ENCODE measurements around the gene CFAP299.

Gene CFAP299

DNA sequence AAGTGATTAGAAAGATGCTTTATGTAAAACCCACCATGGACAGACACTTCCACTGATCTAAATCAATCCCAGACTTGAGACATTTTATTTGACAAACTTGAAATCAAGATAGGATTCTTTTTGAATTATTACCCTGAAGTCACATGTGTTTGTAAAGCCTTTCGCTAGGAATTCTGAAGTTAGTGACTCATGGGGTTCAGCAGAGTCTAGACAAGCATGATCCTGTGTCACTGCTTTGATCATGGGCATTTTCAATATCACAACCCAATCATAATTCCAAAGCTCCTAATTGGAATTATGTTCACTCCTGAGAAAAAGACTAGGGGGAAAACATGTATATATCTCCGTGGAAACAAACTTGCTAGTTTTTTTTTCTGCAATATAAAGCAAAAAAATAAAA, 627.5 kb downstream of the CFAP299 start:
- no peaks in the 10 kb centered on the region for H3K4me1 ChIP-seq (ENCODE audit: control insufficient read depth, insufficient read depth, low read length)
- no peak overlapping the region for H3K9ac ChIP-seq (ENCODE audit: low read depth, low read length)
- no peaks in the 10 kb centered on the region for H3K27me3 ChIP-seq (ENCODE audit: control insufficient read depth, insufficient read depth, low read length)
- no peaks in the 10 kb centered on the region for H3K36me3 ChIP-seq (ENCODE audit: insufficient read depth, low read length)
- H3K4me2 ChIP-seq (ENCODE audit: low read length): no peak overlapping the region
- no peaks in the 10 kb centered on the region for H3K9me3 ChIP-seq (replicated peaks; ENCODE audit: low read length)
- H3K4me3 ChIP-seq (ENCODE audit: low read length): no peak overlapping the region

DNA sequence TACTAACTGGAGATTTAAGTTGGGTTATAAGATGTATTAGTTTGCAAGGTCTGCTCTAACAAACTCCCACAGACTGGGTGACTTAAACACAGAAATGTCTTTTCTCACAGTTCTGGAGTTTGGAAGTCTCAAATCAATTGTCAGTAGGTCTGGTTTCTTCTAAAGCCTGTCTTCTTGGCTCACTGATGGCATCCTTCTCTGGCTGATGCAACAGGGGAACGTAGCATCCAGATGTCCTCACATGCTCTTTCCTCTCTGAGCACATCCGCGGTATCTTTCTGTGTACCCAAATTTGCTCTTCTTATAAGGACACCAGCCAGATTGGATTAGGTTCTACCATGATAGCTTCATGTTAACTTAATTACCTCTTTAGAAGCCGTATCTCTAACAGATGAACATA, 631.8 kb downstream of the CFAP299 start:
- no peak overlapping the region for H3K9ac ChIP-seq (ENCODE audit: low read depth, low read length)
- H3K4me2 ChIP-seq (ENCODE audit: low read length): no peak overlapping the region
- no peaks in the 10 kb centered on the region for H3K9me3 ChIP-seq (replicated peaks; ENCODE audit: low read length)
- H3K36me3 ChIP-seq (ENCODE audit: insufficient read depth, low read length): no peaks in the 10 kb centered on the region
- no peak overlapping the region for H3K4me3 ChIP-seq (ENCODE audit: low read length)
- no peaks in the 10 kb centered on the region for H3K4me1 ChIP-seq (ENCODE audit: control insufficient read depth, insufficient read depth, low read length)
- H3K27me3 ChIP-seq (ENCODE audit: control insufficient read depth, insufficient read depth, low read length): peaks cover 2% of the 10 kb centered on the region

DNA sequence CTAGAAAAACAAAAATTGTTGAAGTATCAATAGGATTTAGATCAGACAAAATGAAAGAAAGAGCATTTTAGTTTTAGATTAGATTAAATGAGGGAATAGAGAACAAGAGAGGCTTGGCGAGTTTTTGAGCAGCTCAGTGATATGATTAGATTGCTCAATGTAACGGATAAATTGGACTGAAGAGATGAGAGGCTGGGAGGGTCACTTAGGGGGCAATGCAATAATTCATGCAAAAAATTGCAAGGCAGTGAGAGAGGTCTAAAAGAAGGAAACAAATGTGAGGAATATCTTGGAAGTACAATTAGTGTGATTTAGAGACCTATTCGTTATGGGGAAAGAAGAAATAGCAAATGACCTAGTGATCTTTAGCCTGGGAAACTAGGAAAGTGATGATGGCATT, 644.7 kb downstream of the CFAP299 start:
- Histone ChIP-seq H3K36me3 (ENCODE audit: insufficient read depth, low read length) (no peaks in the 10 kb centered on the region), H3K4me1 (ENCODE audit: control insufficient read depth, insufficient read depth, low read length) (no peaks in the 10 kb centered on the region), H3K27me3 (ENCODE audit: control insufficient read depth, insufficient read depth, low read length) (peaks cover 17% of the 10 kb centered on the region), H3K9me3 (replicated peaks; ENCODE audit: low read length) (no peaks in the 10 kb centered on the region), H3K9ac (ENCODE audit: low read depth, low read length) (no peak overlapping the region), H3K4me3 (ENCODE audit: low read length) (no peak overlapping the region), H3K4me2 (ENCODE audit: low read length) (no peak overlapping the region)

DNA sequence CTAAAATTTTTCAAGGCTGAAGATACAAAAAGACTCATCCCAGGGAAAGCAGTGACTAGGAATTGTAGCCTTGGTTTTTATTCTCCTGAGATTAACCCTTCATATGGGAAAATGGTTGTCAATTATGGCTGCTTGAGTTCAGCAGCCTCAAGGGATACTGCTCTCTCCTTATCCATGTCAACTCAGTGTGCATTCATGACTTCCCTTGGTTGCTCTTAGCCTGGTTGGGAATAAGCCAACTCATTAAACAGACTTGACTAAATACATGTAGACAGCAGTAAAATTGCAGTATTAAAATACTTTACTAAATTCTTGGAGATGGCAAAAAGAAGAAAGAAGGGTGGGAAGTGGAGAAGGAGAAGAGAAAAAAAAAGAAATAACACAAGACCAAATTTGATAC, 650.5 kb downstream of the CFAP299 start:
- Histone ChIP-seq H3K4me2 (ENCODE audit: low read length) (no peak overlapping the region), H3K27me3 (ENCODE audit: control insufficient read depth, insufficient read depth, low read length) (peaks cover 14% of the 10 kb centered on the region), H3K4me1 (ENCODE audit: control insufficient read depth, insufficient read depth, low read length) (no peaks in the 10 kb centered on the region), H3K4me3 (ENCODE audit: low read length) (no peak overlapping the region), H3K9ac (ENCODE audit: low read depth, low read length) (no peak overlapping the region), H3K9me3 (replicated peaks; ENCODE audit: low read length) (no peaks in the 10 kb centered on the region), H3K36me3 (ENCODE audit: insufficient read depth, low read length) (no peaks in the 10 kb centered on the region)

DNA sequence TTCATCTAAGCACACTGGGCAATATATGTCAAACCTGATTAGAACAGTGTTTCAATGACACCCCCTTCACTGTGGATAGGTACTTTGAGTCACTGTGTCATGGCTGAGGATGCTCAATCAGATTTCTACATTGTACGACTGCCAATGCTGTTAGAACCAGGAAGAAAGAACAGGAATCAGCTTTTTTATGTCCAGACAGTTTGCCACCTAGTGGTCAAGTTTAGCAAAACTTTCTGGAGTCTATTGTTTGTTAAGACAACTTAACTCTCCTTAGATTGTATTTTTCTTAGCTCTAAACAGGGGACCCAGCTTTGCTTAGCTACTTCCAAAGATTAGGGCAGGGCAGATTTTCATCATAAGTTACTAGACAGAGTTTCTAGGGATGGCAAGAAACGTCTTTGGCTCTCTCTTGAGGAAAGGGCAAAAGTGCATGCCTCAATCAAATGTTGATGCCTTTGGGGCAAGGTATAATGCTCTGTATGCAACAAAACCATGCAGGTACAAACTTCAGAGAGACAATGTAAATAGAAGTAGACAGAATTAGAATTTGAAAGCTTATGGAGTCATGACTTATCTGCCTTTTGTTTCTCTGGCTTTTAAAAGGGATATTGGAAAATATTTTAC, 654.5 kb downstream of the CFAP299 start:
- Histone ChIP-seq H3K4me2 (ENCODE audit: low read length) (no peak overlapping the region), H3K4me3 (ENCODE audit: low read length) (no peak overlapping the region), H3K9me3 (replicated peaks; ENCODE audit: low read length) (no peaks in the 10 kb centered on the region), H3K27me3 (ENCODE audit: control insufficient read depth, insufficient read depth, low read length) (peaks cover 18% of the 10 kb centered on the region), H3K9ac (ENCODE audit: low read depth, low read length) (no peak overlapping the region), H3K36me3 (ENCODE audit: insufficient read depth, low read length) (no peaks in the 10 kb centered on the region), H3K4me1 (ENCODE audit: control insufficient read depth, insufficient read depth, low read length) (no peaks in the 10 kb centered on the region)

- no peaks in the 10 kb centered on the region for H3K4me1 ChIP-seq (ENCODE audit: control insufficient read depth, insufficient read depth, low read length)
- no peak overlapping the region for H3K4me3 ChIP-seq (ENCODE audit: low read length)
- H3K27me3 ChIP-seq (ENCODE audit: control insufficient read depth, insufficient read depth, low read length): peaks cover 18% of the 10 kb centered on the region
- H3K4me2 ChIP-seq (ENCODE audit: low read length): no peak overlapping the region
- no peak overlapping the region for H3K9ac ChIP-seq (ENCODE audit: low read depth, low read length)
- no peaks in the 10 kb centered on the region for H3K9me3 ChIP-seq (replicated peaks; ENCODE audit: low read length)
- no peaks in the 10 kb centered on the region for H3K36me3 ChIP-seq (ENCODE audit: insufficient read depth, low read length)
Measured at GRCh38 chr4:80990851-80991250, 655.3 kb downstream of the CFAP299 start.

- Histone ChIP-seq H3K9ac (ENCODE audit: low read depth, low read length) (no peak overlapping the region), H3K4me1 (ENCODE audit: control insufficient read depth, insufficient read depth, low read length) (no peaks in the 10 kb centered on the region), H3K4me2 (ENCODE audit: low read length) (no peak overlapping the region), H3K4me3 (ENCODE audit: low read length) (no peak overlapping the region), H3K27me3 (ENCODE audit: control insufficient read depth, insufficient read depth, low read length) (peaks cover 5% of the 10 kb centered on the region), H3K36me3 (ENCODE audit: insufficient read depth, low read length) (no peaks in the 10 kb centered on the region), H3K9me3 (replicated peaks; ENCODE audit: low read length) (no peaks in the 10 kb centered on the region)
Measured at GRCh38 chr4:80999943-81000342, 664.4 kb downstream of the CFAP299 start.

DNA sequence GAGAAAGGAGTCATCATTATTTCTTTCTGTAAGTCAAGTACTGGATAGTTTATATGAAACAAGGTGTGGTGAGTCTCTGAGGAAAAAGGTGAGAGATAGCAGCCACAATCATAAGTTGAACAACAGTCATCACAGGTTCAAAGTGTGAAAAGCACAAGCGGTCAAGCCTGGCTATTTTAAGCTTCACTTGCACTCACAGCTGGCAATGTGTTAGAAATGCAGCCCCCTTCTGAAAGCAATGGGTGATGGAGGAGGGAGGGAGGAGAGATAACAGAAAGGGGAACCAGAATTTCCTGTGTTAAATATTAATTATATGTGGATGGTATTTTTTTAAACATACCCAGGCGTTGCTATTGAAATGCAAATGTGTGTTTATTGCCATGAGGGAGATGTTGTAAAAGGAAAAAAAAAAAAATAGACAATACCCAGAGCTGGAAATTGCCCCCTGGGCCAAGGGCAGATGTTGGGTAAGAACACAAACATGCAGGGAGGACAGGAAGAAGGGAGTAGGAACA, 668.1 kb downstream of the CFAP299 start:
- Histone ChIP-seq H3K4me3 (ENCODE audit: low read length) (no peak overlapping the region), H3K9me3 (replicated peaks; ENCODE audit: low read length) (no peaks in the 10 kb centered on the region), H3K4me2 (ENCODE audit: low read length) (no peak overlapping the region), H3K27me3 (ENCODE audit: control insufficient read depth, insufficient read depth, low read length) (peaks cover 13% of the 10 kb centered on the region), H3K36me3 (ENCODE audit: insufficient read depth, low read length) (no peaks in the 10 kb centered on the region), H3K4me1 (ENCODE audit: control insufficient read depth, insufficient read depth, low read length) (no peaks in the 10 kb centered on the region), H3K9ac (ENCODE audit: low read depth, low read length) (no peak overlapping the region)

DNA sequence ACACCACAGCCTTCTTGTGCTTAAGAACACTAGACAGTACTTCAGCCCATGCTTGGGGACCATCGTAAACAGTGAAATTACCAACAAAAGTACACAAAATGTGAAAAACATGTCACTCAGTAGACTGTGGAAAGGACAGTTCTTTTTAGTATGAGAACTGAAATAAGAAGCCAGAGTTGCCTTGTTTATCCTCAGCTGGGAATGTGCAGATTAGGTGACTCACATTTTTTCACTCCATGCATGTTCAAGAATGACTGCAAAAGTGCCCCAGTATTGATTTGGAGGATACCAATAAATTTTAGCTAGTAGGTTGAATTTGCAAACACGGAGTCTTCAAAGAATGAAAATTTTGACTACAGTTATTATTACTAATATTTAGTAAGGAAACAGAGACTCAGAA, 671.9 kb downstream of the CFAP299 start:
- peaks cover 13% of the 10 kb centered on the region for H3K27me3 ChIP-seq (ENCODE audit: control insufficient read depth, insufficient read depth, low read length)
- H3K9me3 ChIP-seq (replicated peaks; ENCODE audit: low read length): no peaks in the 10 kb centered on the region
- no peak overlapping the region for H3K9ac ChIP-seq (ENCODE audit: low read depth, low read length)
- H3K4me3 ChIP-seq (ENCODE audit: low read length): no peak overlapping the region
- no peaks in the 10 kb centered on the region for H3K4me1 ChIP-seq (ENCODE audit: control insufficient read depth, insufficient read depth, low read length)
- H3K4me2 ChIP-seq (ENCODE audit: low read length): no peak overlapping the region
- H3K36me3 ChIP-seq (ENCODE audit: insufficient read depth, low read length): no peaks in the 10 kb centered on the region

Data from skeletal muscle satellite cell (primary cell).